ENCODE results near the gene KCNAB1. TPM values are rescaled to one million over a fixed set of nuclear protein-coding genes. Genes with fewer than 3 reads are reported as not detected.
"Not testable (repeated sequence)": the region's sequence is repeated elsewhere in the genome, so short reads cannot be mapped to it uniquely, and the experiment has no call there.

KCNAB1 gene
- total RNA-seq, 1 donor from 2014 or later, result 2.4 TPM

DNA sequence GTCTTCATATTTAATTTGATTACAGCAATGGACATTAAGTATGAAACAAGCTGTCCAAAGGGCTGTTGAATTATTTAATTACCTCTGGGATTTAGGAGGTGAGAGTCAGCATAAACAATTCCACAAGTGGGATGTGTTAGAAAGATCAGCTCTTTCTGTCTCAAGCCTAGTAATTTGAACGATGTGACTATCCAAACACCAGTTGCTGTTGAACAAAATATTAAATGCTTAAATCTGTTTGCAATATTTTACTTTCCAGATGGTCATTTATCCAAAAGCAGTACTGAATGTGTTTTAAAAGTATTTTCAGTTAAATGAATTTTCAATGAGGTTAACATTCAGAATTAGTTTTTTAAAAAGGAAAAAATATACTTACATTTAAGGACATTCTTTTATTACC lies 12.7 kb downstream of the KCNAB1 start:
- Histone ChIP-seq H3K27me3 (ENCODE audit: low read depth) (no peaks in the 10 kb centered on the region), H3K9me3 (replicated peaks) (no peaks in the 10 kb centered on the region), H3K4me3 (no peak overlapping the region), H3K36me3 (no peaks in the 10 kb centered on the region), H3K4me1 (no peaks in the 10 kb centered on the region), H3K27ac (replicated peaks) (no peak overlapping the region)
- DNase-seq, result no peak
- intact Hi-C loops (cut with micrococcal nuclease), result no loop called here
- TF ChIP-seq, protein P1, sequence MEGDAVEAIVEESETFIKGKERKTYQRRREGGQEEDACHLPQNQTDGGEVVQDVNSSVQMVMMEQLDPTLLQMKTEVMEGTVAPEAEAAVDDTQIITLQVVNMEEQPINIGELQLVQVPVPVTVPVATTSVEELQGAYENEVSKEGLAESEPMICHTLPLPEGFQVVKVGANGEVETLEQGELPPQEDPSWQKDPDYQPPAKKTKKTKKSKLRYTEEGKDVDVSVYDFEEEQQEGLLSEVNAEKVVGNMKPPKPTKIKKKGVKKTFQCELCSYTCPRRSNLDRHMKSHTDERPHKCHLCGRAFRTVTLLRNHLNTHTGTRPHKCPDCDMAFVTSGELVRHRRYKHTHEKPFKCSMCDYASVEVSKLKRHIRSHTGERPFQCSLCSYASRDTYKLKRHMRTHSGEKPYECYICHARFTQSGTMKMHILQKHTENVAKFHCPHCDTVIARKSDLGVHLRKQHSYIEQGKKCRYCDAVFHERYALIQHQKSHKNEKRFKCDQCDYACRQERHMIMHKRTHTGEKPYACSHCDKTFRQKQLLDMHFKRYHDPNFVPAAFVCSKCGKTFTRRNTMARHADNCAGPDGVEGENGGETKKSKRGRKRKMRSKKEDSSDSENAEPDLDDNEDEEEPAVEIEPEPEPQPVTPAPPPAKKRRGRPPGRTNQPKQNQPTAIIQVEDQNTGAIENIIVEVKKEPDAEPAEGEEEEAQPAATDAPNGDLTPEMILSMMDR (IDR thresholded peaks at IDR 0.05; ENCODE audit: borderline replicate concordance), result no peak

GRCh38 chr3:156135921-156136638 lies 15.7 kb downstream of the KCNAB1 start:
- TF ChIP-seq, protein P1 (IDR thresholded peaks at IDR 0.05; ENCODE audit: borderline replicate concordance), result no peak
- intact Hi-C loops (cut with micrococcal nuclease), result no loop called here
- Histone ChIP-seq H3K27ac (replicated peaks) (no peak overlapping the region), H3K36me3 (no peaks in the 10 kb centered on the region), H3K27me3 (ENCODE audit: low read depth) (no peaks in the 10 kb centered on the region), H3K4me1 (no peaks in the 10 kb centered on the region), H3K4me3 (no peak overlapping the region), H3K9me3 (replicated peaks) (no peaks in the 10 kb centered on the region)
- no peak for DNase-seq

GRCh38 chr3:156137397-156137796 lies 17.0 kb downstream of the KCNAB1 start:
- H3K9me3 ChIP-seq (replicated peaks); H3K27ac ChIP-seq (replicated peaks); H3K36me3 ChIP-seq; H3K4me3 ChIP-seq; intact Hi-C loops (cut with micrococcal nuclease); DNase-seq; H3K4me1 ChIP-seq; H3K27me3 ChIP-seq (ENCODE audit: low read depth): not testable (repeated sequence)

DNA sequence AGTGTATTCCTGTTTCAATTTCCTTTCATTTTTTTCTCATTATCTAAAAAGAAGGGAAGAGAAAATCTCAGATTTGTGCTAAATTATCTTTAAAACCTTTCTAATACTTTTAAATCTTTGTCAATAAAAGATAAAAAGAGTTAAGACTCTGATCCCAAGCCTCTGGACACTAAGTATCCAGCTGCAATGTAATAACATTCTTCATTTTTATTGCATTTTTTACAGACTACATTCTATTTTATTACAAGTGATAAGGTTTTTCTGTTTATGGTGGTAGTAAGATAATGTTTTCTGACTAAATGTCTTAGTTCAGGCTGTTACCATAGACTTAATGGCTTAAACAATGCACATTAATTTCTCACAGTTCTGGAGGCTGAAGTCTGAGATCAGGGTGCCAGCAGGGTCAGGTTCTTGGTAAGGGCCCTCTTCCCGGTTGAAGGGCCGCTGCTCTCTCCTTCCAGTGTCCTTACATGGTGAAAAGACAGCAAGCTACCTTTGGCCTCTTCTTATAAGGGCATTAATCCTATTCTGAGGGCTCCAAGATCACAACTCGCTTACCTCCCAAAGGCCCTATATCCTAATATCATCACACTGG lies 19.7 kb downstream of the KCNAB1 start:
- Histone ChIP-seq H3K4me3 (no peak overlapping the region), H3K27ac (replicated peaks) (no peak overlapping the region), H3K36me3 (no peaks in the 10 kb centered on the region), H3K27me3 (ENCODE audit: low read depth) (no peaks in the 10 kb centered on the region), H3K4me1 (no peaks in the 10 kb centered on the region), H3K9me3 (replicated peaks) (no peaks in the 10 kb centered on the region)
- intact Hi-C loops (cut with micrococcal nuclease), result no loop called here
- TF ChIP-seq, protein P1 (IDR thresholded peaks at IDR 0.05; ENCODE audit: borderline replicate concordance), result no peak
- DNase-seq, result no peak

- Histone ChIP-seq H3K27me3 (ENCODE audit: low read depth) (no peaks in the 10 kb centered on the region), H3K36me3 (no peaks in the 10 kb centered on the region), H3K4me3 (peak overlapping the region; percentile 38), H3K9me3 (replicated peaks) (no peaks in the 10 kb centered on the region), H3K27ac (replicated peaks) (peak overlapping the region; percentile 64), H3K4me1 (no peaks in the 10 kb centered on the region)
- intact Hi-C loops (cut with micrococcal nuclease), result no loop called here
- TF ChIP-seq, protein P1 (IDR thresholded peaks at IDR 0.05; ENCODE audit: borderline replicate concordance), result no peak
- DNase-seq, result no peak
Observed at GRCh38 chr3:156142702-156143101, 22.3 kb downstream of the KCNAB1 start.

GRCh38 chr3:156143136-156143535 lies 22.8 kb downstream of the KCNAB1 start:
- TF ChIP-seq, protein P1 (IDR thresholded peaks at IDR 0.05; ENCODE audit: borderline replicate concordance), result no peak
- H3K36me3 ChIP-seq, result no peaks in the 10 kb centered on the region
- H3K9me3 ChIP-seq (replicated peaks), result no peaks in the 10 kb centered on the region
- DNase-seq, result no peak
- peak overlapping the region; percentile 64 for H3K27ac ChIP-seq (replicated peaks)
- no peaks in the 10 kb centered on the region for H3K27me3 ChIP-seq (ENCODE audit: low read depth)
- intact Hi-C loops (cut with micrococcal nuclease), result no loop called here
- H3K4me1 ChIP-seq, result peaks cover 2% of the 10 kb centered on the region
- H3K4me3 ChIP-seq, result peak overlapping the region; percentile 38
